CD4-positive, alpha-beta T cell treated with Interleukin-12 subunit alpha and Interleukin-12 subunit beta, for 1 hour (primary cell): Measurements from ENCODE around the gene PCCA.
"Not testable (repeated sequence)": the region's sequence is repeated elsewhere in the genome, so short reads cannot be mapped to it uniquely, and the experiment has no call there.

Source experiments
- DNase-seq: peaks from one replicate; pipeline ENCODE4 v3.0.0-alpha.2; 2020

PCCA gene

GRCh38 chr13:100197591-100198365 is 108.9 kb downstream of the PCCA start:
- no peak for DNase-seq

- peak; percentile 36 for DNase-seq
Observed at GRCh38 chr13:100203696-100204367, 114.9 kb downstream of the PCCA start.

- no peak for DNase-seq
Observed at GRCh38 chr13:100208002-100208401, 119.1 kb downstream of the PCCA start.

- DNase-seq = no peak
Observed at GRCh38 chr13:100208626-100209025, 119.7 kb downstream of the PCCA start.

GRCh38 chr13:100209857-100210825 is 121.2 kb downstream of the PCCA start:
- DNase-seq = no peak

DNA sequence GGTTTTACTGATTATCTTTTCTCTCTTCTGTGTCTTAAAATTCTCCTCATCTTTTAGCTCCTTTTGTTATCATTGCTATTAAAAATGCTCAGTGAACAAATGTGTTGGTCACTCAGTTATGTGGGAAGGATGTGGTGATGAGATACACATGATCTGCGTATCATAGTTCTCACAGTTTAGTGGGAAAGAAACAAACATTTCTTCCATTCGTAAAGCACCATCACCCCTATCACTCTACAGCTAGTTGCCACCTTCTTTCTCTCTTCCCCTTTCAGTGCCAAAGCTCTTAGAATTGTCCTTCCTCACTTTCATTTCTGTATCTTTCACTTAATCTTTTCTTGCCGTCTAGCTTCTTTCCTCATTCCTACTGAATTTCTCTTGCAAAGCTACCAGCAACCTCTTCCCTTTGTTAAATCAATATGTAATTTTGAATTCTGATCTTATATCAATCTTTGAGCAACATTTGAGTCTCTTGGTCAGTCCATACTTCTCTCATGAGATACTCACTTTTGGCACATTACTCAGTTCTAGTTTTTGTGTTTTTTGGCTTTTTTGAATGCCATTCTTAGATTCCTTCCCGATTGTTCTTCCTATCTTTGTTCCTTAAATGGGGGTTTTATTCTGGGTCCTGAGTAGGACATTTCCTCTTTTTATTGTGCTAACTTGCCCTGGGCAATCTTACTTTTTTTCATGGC is 122.3 kb downstream of the PCCA start:
- DNase-seq = no peak

DNA sequence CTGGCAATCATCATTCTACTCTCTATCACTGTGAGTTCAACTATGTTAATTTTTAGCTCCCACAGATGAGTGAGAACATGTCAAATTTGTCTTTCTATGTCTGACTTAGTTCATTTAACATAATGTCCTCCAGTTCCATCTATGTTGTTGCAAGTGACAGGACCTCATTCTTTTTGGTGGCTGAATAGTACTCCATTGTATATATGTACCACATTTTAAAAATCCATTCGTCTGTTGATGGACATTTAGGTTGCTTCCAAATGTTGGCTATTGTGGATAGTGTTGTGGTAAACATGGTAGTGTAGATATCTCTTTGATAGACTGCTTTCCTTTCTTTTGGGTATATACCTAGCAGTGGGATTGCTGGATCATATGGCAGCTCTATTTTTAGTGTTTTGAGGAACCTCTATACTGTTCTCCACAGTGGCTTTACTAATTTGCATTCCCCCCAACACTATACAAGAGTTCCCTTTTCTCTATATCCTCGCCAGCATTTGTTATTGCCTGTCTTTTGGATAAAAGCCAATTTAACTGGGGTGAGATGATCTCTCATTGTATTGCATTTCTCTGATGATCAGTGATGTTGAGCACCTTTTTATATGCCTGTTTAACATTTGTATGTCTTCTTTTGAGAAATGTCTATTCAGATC is 124.1 kb downstream of the PCCA start:
- DNase-seq = no peak

DNA sequence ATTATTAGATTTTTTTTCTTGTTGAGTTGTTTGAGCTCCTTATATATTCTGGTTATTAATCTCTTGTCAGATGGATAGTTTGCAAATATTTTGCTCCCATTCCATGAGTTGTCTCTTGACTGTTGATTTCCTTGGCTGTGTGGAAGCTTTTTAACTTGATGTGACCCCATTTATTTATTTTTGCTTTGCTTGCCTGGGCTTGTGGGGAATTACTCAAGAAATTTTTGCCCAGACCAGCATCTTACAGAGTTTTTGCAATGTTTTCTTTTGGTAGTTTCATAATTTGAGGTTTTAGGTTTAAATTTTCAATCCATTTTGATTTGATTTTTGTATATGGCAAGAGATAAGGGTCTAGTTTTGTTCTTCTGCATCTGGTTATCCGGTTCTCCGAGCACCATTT is 124.7 kb downstream of the PCCA start:
- DNase-seq = no peak

DNA sequence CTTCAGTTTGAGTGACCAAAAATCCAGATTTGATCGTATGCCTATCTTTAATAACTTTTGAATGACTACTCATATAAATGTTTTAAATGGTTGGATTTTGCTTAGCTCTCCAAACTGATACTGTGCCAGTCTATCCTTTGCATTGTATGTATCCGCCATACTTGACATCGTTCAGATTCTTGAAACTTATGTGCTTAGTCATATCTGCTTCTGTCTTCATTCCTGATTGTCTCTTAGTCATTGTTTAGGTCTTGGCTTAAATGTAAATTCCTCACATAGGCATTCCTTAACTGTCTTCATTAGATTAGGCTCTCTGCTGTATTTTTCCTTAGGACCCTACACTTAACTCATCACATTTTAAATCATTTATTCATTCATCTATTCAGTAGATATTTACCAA is 126.0 kb downstream of the PCCA start:
- DNase-seq = no peak

- no peak for DNase-seq
Observed at GRCh38 chr13:100221166-100221565, 132.3 kb downstream of the PCCA start.

DNA sequence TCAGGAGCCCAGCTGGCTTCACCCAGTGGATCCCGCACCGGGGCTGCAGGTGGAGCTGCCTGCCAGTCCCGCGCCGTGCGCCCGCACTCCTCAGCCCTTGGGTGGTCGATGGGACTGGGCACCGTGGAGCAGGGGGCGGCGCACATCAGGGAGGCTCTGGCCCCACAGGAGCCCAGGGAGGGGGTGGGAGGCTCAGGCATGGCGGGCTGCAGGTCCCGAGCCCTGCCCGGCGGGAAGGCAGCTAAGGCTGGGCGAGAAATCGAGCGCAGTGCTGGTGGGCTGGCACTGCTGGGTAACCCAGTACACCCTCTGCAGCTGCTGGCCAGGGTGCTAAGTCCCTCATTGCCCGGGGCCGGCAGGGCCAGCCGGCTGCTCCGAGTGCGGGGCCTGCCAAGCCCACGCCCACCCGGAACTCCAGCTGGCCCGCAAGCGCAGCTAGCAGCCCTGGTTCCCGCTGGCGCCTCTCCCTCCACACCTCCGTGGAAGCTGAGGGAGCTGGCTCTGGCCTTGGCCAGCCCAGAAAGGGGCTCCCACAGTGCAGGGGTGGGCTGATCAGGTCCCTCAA is 135.2 kb downstream of the PCCA start:
- not testable (repeated sequence) for DNase-seq

- DNase-seq = no peak
Observed at GRCh38 chr13:100229603-100230002, 140.7 kb downstream of the PCCA start.

DNA sequence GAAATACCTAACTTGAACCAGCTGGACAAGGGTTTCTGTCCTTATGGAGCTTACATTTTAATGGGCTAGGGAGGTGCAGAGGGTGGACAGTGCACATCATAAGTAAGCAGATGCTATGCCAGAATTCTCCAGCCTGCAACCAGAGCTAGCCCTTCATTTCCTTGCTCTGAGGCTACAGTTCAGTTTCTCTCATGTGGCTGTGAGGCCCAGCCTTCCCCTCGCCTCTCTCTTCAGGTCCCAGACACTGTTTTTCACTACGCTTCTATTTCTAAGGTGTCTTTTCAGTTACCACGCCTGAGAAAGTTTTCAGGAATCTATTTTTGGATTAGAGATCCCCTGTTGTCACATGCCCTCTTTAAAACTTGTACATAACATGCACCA is 141.9 kb downstream of the PCCA start:
- DNase-seq = no peak

DNA sequence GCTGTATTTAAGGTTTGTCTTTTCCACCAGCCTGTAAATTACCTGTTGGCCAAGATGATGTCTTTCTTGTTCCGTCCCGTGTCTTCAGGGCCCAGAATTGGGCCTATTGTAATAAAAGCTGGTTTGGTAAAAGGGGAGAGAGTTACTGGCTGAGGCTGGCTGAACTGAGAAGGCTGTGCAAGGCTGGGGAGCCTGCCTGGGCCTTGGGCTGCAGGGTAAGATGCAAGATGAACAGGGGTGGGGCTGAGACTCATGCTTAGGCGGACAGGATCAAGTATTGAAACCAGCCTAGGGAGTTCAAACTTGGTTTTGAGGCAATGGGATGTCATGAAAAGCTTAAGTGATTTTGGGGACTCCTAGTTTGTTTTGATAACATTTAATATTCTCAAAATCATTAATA is 142.3 kb downstream of the PCCA start:
- DNase-seq = no peak

GRCh38 chr13:100234006-100234405 is 145.1 kb downstream of the PCCA start:
- no peak for DNase-seq

DNA sequence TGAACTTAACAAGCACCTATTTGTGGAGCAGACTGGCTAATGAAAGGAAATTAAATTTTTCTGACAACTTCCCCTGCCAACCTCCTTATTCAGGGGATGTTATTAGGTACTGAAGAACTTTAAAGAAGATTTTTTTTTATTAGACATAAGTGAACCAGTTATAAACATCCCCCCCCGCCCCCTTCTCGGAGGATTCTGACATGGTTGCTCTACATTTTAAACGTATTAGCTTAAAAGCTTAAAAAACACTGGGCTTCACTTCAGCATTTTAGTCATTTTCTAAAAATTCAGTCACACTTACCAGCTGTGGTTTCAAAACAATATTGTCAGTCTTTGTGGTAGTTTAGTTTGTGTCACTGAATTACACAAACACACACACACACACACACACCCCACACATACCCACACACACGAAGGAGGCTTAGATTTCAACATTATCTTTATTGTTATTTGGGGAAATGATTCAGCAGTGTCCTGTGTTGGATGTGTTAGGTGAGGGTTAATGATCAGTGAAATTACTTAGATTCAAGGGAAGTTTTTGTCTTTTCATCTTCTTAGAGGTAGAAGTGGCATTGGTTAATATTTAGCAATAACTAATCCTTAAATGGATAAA is 145.7 kb downstream of the PCCA start:
- no peak for DNase-seq

DNA sequence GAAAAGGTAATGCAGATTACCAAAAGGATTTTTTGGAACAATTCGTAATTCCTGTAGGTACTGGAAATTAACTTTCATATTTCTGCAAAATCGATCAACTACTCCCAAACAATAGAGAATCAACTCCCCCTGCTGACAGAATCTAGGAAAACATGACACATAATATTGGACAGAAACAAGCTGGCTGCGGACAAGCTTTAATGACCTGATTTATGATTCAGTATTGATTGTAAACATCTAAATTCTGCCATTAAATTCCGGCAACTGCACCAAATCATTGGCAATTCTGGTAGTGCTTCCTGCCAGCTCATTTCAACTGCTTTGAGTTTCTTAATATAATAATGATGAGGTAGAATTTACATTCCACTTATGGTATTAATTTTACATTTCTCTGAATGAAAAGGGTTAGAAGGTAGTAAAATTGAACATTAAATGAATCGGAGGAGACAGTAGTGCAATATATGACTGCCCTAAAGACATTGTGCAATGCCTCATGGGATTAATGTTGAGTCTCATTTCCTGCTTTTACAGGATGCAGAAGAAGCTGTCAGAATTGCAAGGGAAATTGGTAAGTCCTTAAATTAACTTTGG is 146.5 kb downstream of the PCCA start:
- DNase-seq = peak; percentile 63

GRCh38 chr13:100240109-100240779 is 151.4 kb downstream of the PCCA start:
- DNase-seq = no peak

DNA sequence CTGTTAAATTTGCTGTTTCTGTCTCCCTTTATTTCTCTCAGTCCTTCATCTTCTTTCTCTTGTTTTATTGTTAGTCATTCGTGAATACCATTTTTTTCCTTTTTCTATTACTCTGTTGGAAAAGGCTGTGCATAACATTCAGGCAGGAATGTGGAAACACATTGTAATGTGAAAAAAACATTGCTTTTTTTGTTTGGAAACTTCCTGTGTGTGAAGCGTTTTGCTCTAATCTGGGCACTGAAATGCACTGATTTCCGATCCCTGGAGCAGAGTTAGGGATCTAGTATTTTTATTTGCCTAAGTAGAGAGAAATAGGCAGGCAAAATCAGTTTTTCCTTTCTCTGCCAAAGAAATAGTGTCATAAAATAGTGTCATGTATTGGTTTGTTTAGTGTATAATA is 155.5 kb downstream of the PCCA start:
- DNase-seq = no peak

DNA sequence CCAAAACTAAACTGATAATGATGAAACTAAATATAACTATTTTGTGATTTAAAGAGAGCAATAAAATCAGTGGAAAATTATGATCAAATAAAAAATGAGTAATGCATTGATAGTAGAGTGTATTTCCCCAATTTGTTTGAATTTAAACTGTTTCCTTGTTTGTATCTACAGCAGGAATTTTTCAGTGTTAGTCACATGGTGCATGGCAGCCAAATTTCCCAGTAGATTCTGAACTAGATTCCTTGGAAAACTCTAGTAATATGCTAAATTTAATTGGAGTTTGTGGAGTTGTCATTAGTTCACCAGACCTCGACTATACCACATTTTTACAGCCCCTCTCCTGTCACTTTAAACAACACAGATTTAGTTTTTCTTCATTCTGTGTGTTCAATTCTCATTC is 156.2 kb downstream of the PCCA start:
- DNase-seq = no peak
